ENCODE results near the gene DGKI.
"Not testable (repeated sequence)": the region's sequence is repeated elsewhere in the genome, so short reads cannot be mapped to it uniquely, and the experiment has no call there.

The DGKI gene

GRCh38 chr7:137834552-137834951 is 12.2 kb downstream of the DGKI start:
- no peak for DNase-seq

- not testable (repeated sequence) for DNase-seq
These were observed 13.8 kb downstream of the DGKI start for GRCh38 chr7:137832990-137833389.

- no peak for DNase-seq
These were observed 14.4 kb downstream of the DGKI start for GRCh38 chr7:137832382-137832781.

- not testable (repeated sequence) for DNase-seq
These were observed 15.2 kb downstream of the DGKI start for GRCh38 chr7:137831555-137831954.

GRCh38 chr7:137829337-137829992 is 17.3 kb downstream of the DGKI start:
- DNase-seq: no peak

GRCh38 chr7:137828456-137828855 is 18.3 kb downstream of the DGKI start:
- no peak for DNase-seq

- DNase-seq: no peak
These were observed 21.3 kb downstream of the DGKI start for GRCh38 chr7:137825489-137825888.

GRCh38 chr7:137820677-137821420 is 25.9 kb downstream of the DGKI start:
- peak; percentile 8 for DNase-seq

- no peak for DNase-seq
These were observed 26.6 kb downstream of the DGKI start for GRCh38 chr7:137820156-137820555.

GRCh38 chr7:137818036-137818435 is 28.7 kb downstream of the DGKI start:
- DNase-seq: no peak

GRCh38 chr7:137816696-137817320 is 30.0 kb downstream of the DGKI start:
- no peak for DNase-seq

GRCh38 chr7:137813541-137813940 is 33.2 kb downstream of the DGKI start:
- DNase-seq: no peak

- DNase-seq: no peak
These were observed 36.5 kb downstream of the DGKI start for GRCh38 chr7:137810248-137810647.

- no peak for DNase-seq
These were observed 41.9 kb downstream of the DGKI start for GRCh38 chr7:137804836-137805235.

GRCh38 chr7:137801491-137801890 is 45.3 kb downstream of the DGKI start:
- DNase-seq: no peak

GRCh38 chr7:137801003-137801402 is 45.8 kb downstream of the DGKI start:
- DNase-seq: no peak

- DNase-seq: no peak
These were observed 48.6 kb downstream of the DGKI start for GRCh38 chr7:137798073-137798763.

GRCh38 chr7:137795211-137795610 is 51.6 kb downstream of the DGKI start:
- no peak for DNase-seq

GRCh38 chr7:137791930-137792329 is 54.8 kb downstream of the DGKI start:
- DNase-seq: no peak

GRCh38 chr7:137790828-137791227 is 55.9 kb downstream of the DGKI start:
- no peak for DNase-seq

- no peak for DNase-seq
These were observed 57.4 kb downstream of the DGKI start for GRCh38 chr7:137789215-137789882.

- DNase-seq: no peak
These were observed 59.3 kb downstream of the DGKI start for GRCh38 chr7:137787301-137787976.

Measured in NCI-H82 (cell line).